ENCODE data around the gene EDN1.
"Not testable (repeated sequence)": the region's sequence is repeated elsewhere in the genome, so short reads cannot be mapped to it uniquely, and the experiment has no call there.

Gene EDN1

DNA sequence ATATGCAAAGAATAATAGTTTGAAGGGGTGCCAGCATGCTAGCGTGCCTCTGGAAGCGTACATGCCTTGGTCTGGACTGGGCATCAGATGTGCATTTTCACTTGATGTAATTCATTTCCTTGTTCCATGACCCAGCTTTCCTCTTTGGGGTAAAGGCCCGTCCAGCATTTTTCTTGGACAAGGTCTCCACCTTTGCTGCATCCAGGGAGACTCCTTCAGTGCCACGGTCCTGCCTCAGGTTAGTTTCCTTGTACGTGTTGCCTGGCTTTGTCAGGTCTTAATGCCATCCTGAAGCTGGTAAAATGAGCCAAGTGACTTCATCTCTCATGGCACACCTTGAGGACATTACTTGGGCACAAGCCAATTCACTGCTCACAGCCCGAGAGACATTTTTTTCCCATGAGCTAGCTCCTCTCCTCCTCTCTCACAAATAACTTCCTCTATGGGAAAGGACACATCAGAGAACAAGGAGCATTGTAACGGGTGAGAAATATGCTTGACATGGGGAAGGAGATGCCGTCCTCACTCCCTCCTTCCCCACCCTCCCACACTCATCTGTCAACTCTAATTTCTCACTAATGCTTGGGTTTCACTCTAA is 23.9 kb downstream of the EDN1 start:
- no peak for DNase-seq (ENCODE audit: extremely low spot score)
- POLR2A ChIA-PET: no interaction called here
- TF ChIP-seq, protein P1, sequence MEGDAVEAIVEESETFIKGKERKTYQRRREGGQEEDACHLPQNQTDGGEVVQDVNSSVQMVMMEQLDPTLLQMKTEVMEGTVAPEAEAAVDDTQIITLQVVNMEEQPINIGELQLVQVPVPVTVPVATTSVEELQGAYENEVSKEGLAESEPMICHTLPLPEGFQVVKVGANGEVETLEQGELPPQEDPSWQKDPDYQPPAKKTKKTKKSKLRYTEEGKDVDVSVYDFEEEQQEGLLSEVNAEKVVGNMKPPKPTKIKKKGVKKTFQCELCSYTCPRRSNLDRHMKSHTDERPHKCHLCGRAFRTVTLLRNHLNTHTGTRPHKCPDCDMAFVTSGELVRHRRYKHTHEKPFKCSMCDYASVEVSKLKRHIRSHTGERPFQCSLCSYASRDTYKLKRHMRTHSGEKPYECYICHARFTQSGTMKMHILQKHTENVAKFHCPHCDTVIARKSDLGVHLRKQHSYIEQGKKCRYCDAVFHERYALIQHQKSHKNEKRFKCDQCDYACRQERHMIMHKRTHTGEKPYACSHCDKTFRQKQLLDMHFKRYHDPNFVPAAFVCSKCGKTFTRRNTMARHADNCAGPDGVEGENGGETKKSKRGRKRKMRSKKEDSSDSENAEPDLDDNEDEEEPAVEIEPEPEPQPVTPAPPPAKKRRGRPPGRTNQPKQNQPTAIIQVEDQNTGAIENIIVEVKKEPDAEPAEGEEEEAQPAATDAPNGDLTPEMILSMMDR (IDR thresholded peaks at IDR 0.05; ENCODE audit: control extremely low read depth, extremely low read depth, low read depth, missing control alignments): no peak

DNA sequence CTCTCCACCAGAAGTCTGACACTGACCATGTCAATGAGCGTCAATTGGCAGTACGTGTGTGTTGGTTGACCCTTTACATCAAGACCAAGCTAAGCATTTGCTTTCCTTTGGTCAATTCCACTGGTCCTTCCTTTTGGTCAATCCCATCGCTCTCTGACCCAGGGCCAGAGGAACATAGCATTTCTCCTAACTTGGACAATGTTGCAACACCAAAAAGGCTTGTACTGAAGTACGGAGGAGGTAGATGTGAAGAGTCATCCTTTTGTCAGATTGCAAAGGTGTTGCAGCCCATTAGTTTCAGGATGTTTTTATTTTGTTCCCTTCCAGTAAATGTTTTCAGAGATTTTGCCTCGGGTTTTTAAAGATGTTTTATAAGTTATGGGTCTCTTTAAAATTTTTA is 24.6 kb downstream of the EDN1 start:
- POLR2A ChIA-PET: no interaction called here
- TF ChIP-seq, protein P1 (IDR thresholded peaks at IDR 0.05; ENCODE audit: control extremely low read depth, extremely low read depth, low read depth, missing control alignments): no peak
- CTCF ChIA-PET: interaction anchor here (1.2 to 2.3 kb wide), 7 partner anchors 11 to 289 kb away, joined by 3 to 9 read pairs (median 6); partner anchors contain the start of gene EDN1
- no peak for DNase-seq (ENCODE audit: extremely low spot score)

More for the DNA sequence above, 23.9 kb downstream of the EDN1 start:
- CTCF ChIA-PET: interaction anchor here (0.9 to 2.3 kb wide), 10 partner anchors 8 to 289 kb away, joined by 3 to 9 read pairs (median 5); partner anchors contain the start of gene EDN1

GRCh38 chr6:12315292-12316081 is 25.3 kb downstream of the EDN1 start:
- DNase-seq (ENCODE audit: extremely low spot score): no peak
- TF ChIP-seq, protein P1 (IDR thresholded peaks at IDR 0.05; ENCODE audit: control extremely low read depth, extremely low read depth, low read depth, missing control alignments): no peak
- ChIA-PET CTCF (interaction anchor here (1.5 to 2.3 kb wide), 4 partner anchors 10 to 26 kb away, joined by 5 to 9 read pairs (median 6); partner anchors contain the start of gene EDN1), POLR2A (no interaction called here)

GRCh38 chr6:12318749-12319148 is 28.6 kb downstream of the EDN1 start:
- TF ChIP-seq, protein P1 (IDR thresholded peaks at IDR 0.05; ENCODE audit: control extremely low read depth, extremely low read depth, low read depth, missing control alignments): no peak
- POLR2A ChIA-PET: no interaction called here
- CTCF ChIA-PET: no interaction called here
- DNase-seq (ENCODE audit: extremely low spot score): no peak

DNA sequence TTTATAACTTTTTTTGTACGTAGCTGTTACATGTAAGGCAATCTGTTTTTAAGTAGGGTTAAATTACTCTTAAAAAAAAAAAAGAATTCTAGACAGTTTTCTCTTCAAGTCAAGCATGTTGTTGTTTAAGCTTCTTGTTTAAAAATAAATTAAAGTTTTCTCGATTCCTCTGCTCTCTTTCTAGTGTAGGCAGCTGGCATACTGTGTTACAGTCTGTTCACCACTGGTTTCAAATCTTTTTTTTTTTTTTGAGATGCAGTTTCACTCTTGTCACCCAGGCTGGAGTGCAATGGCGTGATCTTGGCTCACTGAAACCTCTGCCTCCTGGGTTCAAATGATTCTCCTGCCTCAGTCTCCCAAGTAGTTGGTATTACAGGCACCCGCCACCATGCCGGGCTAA is 29.9 kb downstream of the EDN1 start:
- DNase-seq (ENCODE audit: extremely low spot score); POLR2A ChIA-PET: not testable (repeated sequence)
- CTCF ChIA-PET: interaction anchor here (0.8 to 1.1 kb wide), 2 partner anchors 12 to 30 kb away, joined by 3 read pairs; partner anchors contain the start of gene EDN1

DNA sequence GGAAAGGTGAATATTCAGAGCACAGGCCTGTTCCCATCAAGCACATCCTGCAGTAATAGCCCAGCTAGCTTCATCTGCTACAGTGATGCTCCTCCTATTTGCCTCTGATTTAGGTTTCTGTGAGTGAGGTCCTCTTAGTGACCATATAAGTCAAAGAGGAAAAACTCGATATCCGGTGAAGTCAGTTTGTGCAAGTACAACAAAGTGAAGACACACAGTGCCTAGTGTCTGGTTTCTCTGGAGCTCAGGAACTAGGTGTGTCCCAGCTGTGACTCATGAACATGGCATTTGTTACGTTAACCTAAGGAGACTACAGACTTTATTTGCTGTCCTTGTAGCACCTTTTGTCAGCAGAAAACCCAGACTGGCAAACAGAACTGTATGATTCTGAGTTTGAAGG is 33.9 kb downstream of the EDN1 start:
- CTCF ChIA-PET: interaction anchor here (1.3 to 2.1 kb wide), 3 partner anchors 10 to 669 kb away, joined by 3 to 7 read pairs (median 5); partner anchors contain the start of gene EDN1
- DNase-seq (ENCODE audit: extremely low spot score): no peak

More for the DNA sequence above, 33.9 kb downstream of the EDN1 start:
- POLR2A ChIA-PET: no interaction called here
- TF ChIP-seq, protein P1 (IDR thresholded peaks at IDR 0.05; ENCODE audit: control extremely low read depth, extremely low read depth, low read depth, missing control alignments): no peak
